ENCODE data around the gene ANXA1. TPM values are rescaled to one million over a fixed set of nuclear protein-coding genes. Genes with fewer than 3 reads are reported as not detected.
"Not testable (repeated sequence)": the region's sequence is repeated elsewhere in the genome, so short reads cannot be mapped to it uniquely, and the experiment has no call there.

ANXA1 gene
- total RNA-seq: 353 TPM
- polyA plus RNA-seq: 221 TPM

GRCh38 chr9:73151653-73152542 is at the start of gene ANXA1:
Gene ANXA1, plus strand, starts transcription at chr9:73151865. Its CDS starts 6,671 bp downstream, at chr9:73158536.
- H3K27ac ChIP-seq (ENCODE audit: low read depth): peak within 1 kb of the TSS; percentile 89
- WGBS: 5% methylated on average over 2 of the region's 2 CpGs
- peak within 1 kb of the TSS; percentile 54 for H3K4me3 ChIP-seq (ENCODE audit: low read depth, low read length)
- no peaks in the 10 kb centered on the region for H3K36me3 ChIP-seq (ENCODE audit: insufficient read depth)
- DNase-seq (ENCODE audit: extremely low spot score): peak; percentile 84
- H3K4me1 ChIP-seq (ENCODE audit: insufficient read depth): peaks cover 3% of the 10 kb centered on the region

- Histone ChIP-seq H3K27ac (ENCODE audit: low read depth) (no peak overlapping the region), H3K4me3 (ENCODE audit: low read depth, low read length) (no peak overlapping the region), H3K36me3 (ENCODE audit: insufficient read depth) (no peaks in the 10 kb centered on the region), H3K4me1 (ENCODE audit: insufficient read depth) (no peaks in the 10 kb centered on the region)
- 84% methylated on average over 4 of the region's 4 CpGs for WGBS
- DNase-seq (ENCODE audit: extremely low spot score): no peak
Observed at GRCh38 chr9:73104342-73104741, 47.3 kb upstream of the ANXA1 start.

GRCh38 chr9:73104921-73105320 is 46.7 kb upstream of the ANXA1 start:
- 93% methylated on average over 3 of the region's 3 CpGs for WGBS
- DNase-seq (ENCODE audit: extremely low spot score): no peak
- Histone ChIP-seq H3K27ac (ENCODE audit: low read depth) (no peak overlapping the region), H3K36me3 (ENCODE audit: insufficient read depth) (no peaks in the 10 kb centered on the region), H3K4me1 (ENCODE audit: insufficient read depth) (no peaks in the 10 kb centered on the region), H3K4me3 (ENCODE audit: low read depth, low read length) (no peak overlapping the region)

GRCh38 chr9:73107489-73108069 is 44.1 kb upstream of the ANXA1 start:
- H3K4me1 ChIP-seq (ENCODE audit: insufficient read depth); DNase-seq (ENCODE audit: extremely low spot score); H3K27ac ChIP-seq (ENCODE audit: low read depth); H3K4me3 ChIP-seq (ENCODE audit: low read depth, low read length); H3K36me3 ChIP-seq (ENCODE audit: insufficient read depth): not testable (repeated sequence)
- WGBS: 65% methylated on average over 3 of the region's 5 CpGs

- Histone ChIP-seq H3K27ac (ENCODE audit: low read depth) (no peak overlapping the region), H3K36me3 (ENCODE audit: insufficient read depth) (no peaks in the 10 kb centered on the region), H3K4me1 (ENCODE audit: insufficient read depth) (no peaks in the 10 kb centered on the region), H3K4me3 (ENCODE audit: low read depth, low read length) (no peak overlapping the region)
- DNase-seq (ENCODE audit: extremely low spot score): no peak
Observed at GRCh38 chr9:73114058-73114457, 37.6 kb upstream of the ANXA1 start.

GRCh38 chr9:73114958-73115357 is 36.7 kb upstream of the ANXA1 start:
- Histone ChIP-seq H3K4me3 (ENCODE audit: low read depth, low read length) (no peak overlapping the region), H3K27ac (ENCODE audit: low read depth) (no peak overlapping the region), H3K4me1 (ENCODE audit: insufficient read depth) (no peaks in the 10 kb centered on the region), H3K36me3 (ENCODE audit: insufficient read depth) (no peaks in the 10 kb centered on the region)
- WGBS: 100% methylated on average over 1 of the region's 1 CpG
- DNase-seq (ENCODE audit: extremely low spot score): no peak

- Histone ChIP-seq H3K36me3 (ENCODE audit: insufficient read depth) (no peaks in the 10 kb centered on the region), H3K27ac (ENCODE audit: low read depth) (no peak overlapping the region), H3K4me1 (ENCODE audit: insufficient read depth) (no peaks in the 10 kb centered on the region), H3K4me3 (ENCODE audit: low read depth, low read length) (no peak overlapping the region)
- 41% methylated on average over 1 of the region's 1 CpG for WGBS
- no peak for DNase-seq (ENCODE audit: extremely low spot score)
Observed at GRCh38 chr9:73116031-73116430, 35.6 kb upstream of the ANXA1 start.

GRCh38 chr9:73116880-73117279 is 34.8 kb upstream of the ANXA1 start:
- no peak overlapping the region for H3K27ac ChIP-seq (ENCODE audit: low read depth)
- WGBS: 95% methylated on average over 1 of the region's 1 CpG
- DNase-seq (ENCODE audit: extremely low spot score): no peak
- no peaks in the 10 kb centered on the region for H3K4me1 ChIP-seq (ENCODE audit: insufficient read depth)
- no peaks in the 10 kb centered on the region for H3K36me3 ChIP-seq (ENCODE audit: insufficient read depth)
- no peak overlapping the region for H3K4me3 ChIP-seq (ENCODE audit: low read depth, low read length)

- Histone ChIP-seq H3K27ac (ENCODE audit: low read depth) (no peak overlapping the region), H3K4me1 (ENCODE audit: insufficient read depth) (no peaks in the 10 kb centered on the region), H3K36me3 (ENCODE audit: insufficient read depth) (no peaks in the 10 kb centered on the region), H3K4me3 (ENCODE audit: low read depth, low read length) (no peak overlapping the region)
- no peak for DNase-seq (ENCODE audit: extremely low spot score)
Observed at GRCh38 chr9:73118286-73118685, 33.4 kb upstream of the ANXA1 start.

GRCh38 chr9:73118898-73119554 is 32.6 kb upstream of the ANXA1 start:
- Histone ChIP-seq H3K4me3 (ENCODE audit: low read depth, low read length) (no peak overlapping the region), H3K4me1 (ENCODE audit: insufficient read depth) (no peaks in the 10 kb centered on the region), H3K27ac (ENCODE audit: low read depth) (no peak overlapping the region), H3K36me3 (ENCODE audit: insufficient read depth) (no peaks in the 10 kb centered on the region)
- WGBS: 91% methylated on average over 4 of the region's 4 CpGs
- no peak for DNase-seq (ENCODE audit: extremely low spot score)

- no peak overlapping the region for H3K4me3 ChIP-seq (ENCODE audit: low read depth, low read length)
- 82% methylated on average over 1 of the region's 1 CpG for WGBS
- no peaks in the 10 kb centered on the region for H3K36me3 ChIP-seq (ENCODE audit: insufficient read depth)
Observed at GRCh38 chr9:73121375-73121935, 30.2 kb upstream of the ANXA1 start.

GRCh38 chr9:73125651-73126050 is 26.0 kb upstream of the ANXA1 start:
- no peak overlapping the region for H3K27ac ChIP-seq (ENCODE audit: low read depth)
- no peaks in the 10 kb centered on the region for H3K4me1 ChIP-seq (ENCODE audit: insufficient read depth)
- no peak overlapping the region for H3K4me3 ChIP-seq (ENCODE audit: low read depth, low read length)
- DNase-seq (ENCODE audit: extremely low spot score): no peak
- no peaks in the 10 kb centered on the region for H3K36me3 ChIP-seq (ENCODE audit: insufficient read depth)
- 80% methylated on average over 1 of the region's 1 CpG for WGBS

More at GRCh38 chr9:73121375-73121935, 30.2 kb upstream of the ANXA1 start:
- no peak for DNase-seq (ENCODE audit: extremely low spot score)
- Histone ChIP-seq H3K27ac (ENCODE audit: low read depth) (no peak overlapping the region), H3K4me1 (ENCODE audit: insufficient read depth) (no peaks in the 10 kb centered on the region)

- Histone ChIP-seq H3K27ac (ENCODE audit: low read depth) (no peak overlapping the region), H3K36me3 (ENCODE audit: insufficient read depth) (no peaks in the 10 kb centered on the region), H3K4me1 (ENCODE audit: insufficient read depth) (no peaks in the 10 kb centered on the region), H3K4me3 (ENCODE audit: low read depth, low read length) (no peak overlapping the region)
- DNase-seq (ENCODE audit: extremely low spot score): no peak
- 84% methylated on average over 6 of the region's 6 CpGs for WGBS
Observed at GRCh38 chr9:73129941-73130685, 21.6 kb upstream of the ANXA1 start.
